GM12891 (cell line): Measurements from ENCODE around the gene DOCK2.

ENCODE experiments used
- DNase-seq: peaks from one replicate; pipeline ENCODE4 v3.0.0; 2011; ENCODE audit warnings: low spot score; ENCODE audit not compliant: insufficient read length
- FAIRE-seq: peaks from 2 replicates; lab custom pipeline; 2011; peaks lifted over from hg19 to GRCh38; lab: Jason Lieb, UNC
- PAX5 ChIP-seq: IDR thresholded peaks from 2 replicates; pipeline ENCODE4 v1.6.1; 2011; ENCODE audit warnings: low read length, moderate library complexity, mild to moderate bottlenecking; ENCODE audit not compliant: insufficient read depth, severe bottlenecking
- POLR2A ChIP-seq: IDR thresholded peaks from 2 replicates; pipeline ENCODE4 v1.6.1; 2011; ENCODE audit warnings: low read depth, low read length, control low read depth
- POLR2AphosphoS5 ChIP-seq: IDR thresholded peaks from 2 replicates; pipeline ENCODE4 v1.6.1; 2011; ENCODE audit warnings: low read depth, low read length, control low read depth
- POU2F2 ChIP-seq: IDR thresholded peaks from 2 replicates; pipeline ENCODE4 v1.6.1; 2011; ENCODE audit warnings: low read depth, mild to moderate bottlenecking, control low read depth, low read length, moderate library complexity
- SPI1 ChIP-seq: IDR thresholded peaks from 2 replicates; pipeline ENCODE4 v1.6.1; 2011; ENCODE audit warnings: low read depth, low read length, control low read depth
- TAF1 ChIP-seq: IDR thresholded peaks from 2 replicates; pipeline ENCODE4 v1.6.1; 2011; ENCODE audit warnings: low read depth, low read length, control low read depth

The DOCK2 gene

GRCh38 chr5:169881702-169882303 lies 244.7 kb downstream of the DOCK2 start:
- FAIRE-seq (peak; percentile 13), DNase-seq (no peak)
- no peak for TF ChIP-seq SPI1
- TF ChIP-seq TAF1: no peak

GRCh38 chr5:169886033-169886432 lies 249.0 kb downstream of the DOCK2 start:
- FAIRE-seq (no peak), DNase-seq (no peak)
- TF ChIP-seq POLR2AphosphoS5 (no peak), TAF1 (no peak), SPI1 (no peak)

- TF ChIP-seq POLR2A (no peak), POU2F2 (no peak)
Measured at GRCh38 chr5:169886677-169887076, 249.6 kb downstream of the DOCK2 start.

GRCh38 chr5:169889572-169889971 lies 252.5 kb downstream of the DOCK2 start:
- FAIRE-seq: no peak
- no peak for DNase-seq
- TF ChIP-seq POU2F2 (no peak), SPI1 (no peak), POLR2AphosphoS5 (no peak), TAF1 (no peak)

More at GRCh38 chr5:169886677-169887076, 249.6 kb downstream of the DOCK2 start:
- DNase-seq: no peak
- FAIRE-seq: no peak

GRCh38 chr5:169893010-169893409 lies 255.9 kb downstream of the DOCK2 start:
- FAIRE-seq (no peak), DNase-seq (no peak)
- TF ChIP-seq SPI1 (no peak), POLR2AphosphoS5 (no peak), TAF1 (no peak), POLR2A (no peak), POU2F2 (no peak), PAX5 (no peak)

- TF ChIP-seq SPI1: no peak
- no peak for TF ChIP-seq POLR2A
- no peak for TF ChIP-seq POLR2AphosphoS5
- no peak for TF ChIP-seq POU2F2
- no peak for TF ChIP-seq PAX5
- no peak for TF ChIP-seq TAF1
- DNase-seq (no peak), FAIRE-seq (peak; percentile 35)
Measured at GRCh38 chr5:169893571-169893970, 256.5 kb downstream of the DOCK2 start.

GRCh38 chr5:169895926-169896325 lies 258.9 kb downstream of the DOCK2 start:
- TF ChIP-seq PAX5 (no peak), POU2F2 (no peak), POLR2A (no peak), POLR2AphosphoS5 (no peak), TAF1 (no peak), SPI1 (no peak)
- DNase-seq (no peak), FAIRE-seq (no peak)

- DNase-seq: no peak
- TF ChIP-seq SPI1 (no peak), TAF1 (no peak), POLR2A (no peak), POLR2AphosphoS5 (no peak), PAX5 (no peak), POU2F2 (no peak)
- no peak for FAIRE-seq
Measured at GRCh38 chr5:169897481-169897880, 260.4 kb downstream of the DOCK2 start.

- FAIRE-seq: peak; percentile 40
- TF ChIP-seq SPI1 (no peak), POLR2AphosphoS5 (no peak), PAX5 (no peak), POU2F2 (no peak), POLR2A (no peak), TAF1 (no peak)
- DNase-seq: no peak
Measured at GRCh38 chr5:169901896-169902295, 264.8 kb downstream of the DOCK2 start.

GRCh38 chr5:169904059-169904458 lies 267.0 kb downstream of the DOCK2 start:
- TF ChIP-seq SPI1 (peak; percentile 11; the same call in 1 of the 2 replicates), PAX5 (no peak), POU2F2 (no peak), POLR2AphosphoS5 (no peak)
- DNase-seq (no peak), FAIRE-seq (no peak)

GRCh38 chr5:169904508-169904907 lies 267.4 kb downstream of the DOCK2 start:
- DNase-seq (no peak), FAIRE-seq (no peak)
- no peak for TF ChIP-seq TAF1
- no peak for TF ChIP-seq POLR2AphosphoS5
- TF ChIP-seq SPI1: no peak
- TF ChIP-seq POLR2A: no peak
- no peak for TF ChIP-seq POU2F2
